Adrenal gland (tissue), 5 donors: Measurements from ENCODE around the gene SMPD2.

Experiments used
- POLR2A ChIP-seq, 2 donors: fragments of 450-650 bp; IDR thresholded peaks; one replicate each; pipeline ENCODE4 v1.6.1; 2017; ENCODE audit warnings: antibody characterized with exemption in 2 of 2, mild to moderate bottlenecking in 2 of 2, moderate library complexity in 1 of 2
- TF ChIP-seq, protein P1 (sequence below), 6 experiments: fragments of 450-650 bp in 4 of 6; fragments of 200-600 bp in 2 of 6; sonication (generic) in 1 of 6; IDR thresholded peaks; 1 replicate in 5 of 6; 2 replicates in 1 of 6; pipeline versions ENCODE4 v1.5.1 to v1.8.0; 2016 to 2021; ENCODE audit warnings: antibody characterized with exemption in 6 of 6, mild to moderate bottlenecking in 2 of 6, moderate library complexity in 1 of 6
- donor health status: DM: no; HTN: no; CAD: no.

DNA sequence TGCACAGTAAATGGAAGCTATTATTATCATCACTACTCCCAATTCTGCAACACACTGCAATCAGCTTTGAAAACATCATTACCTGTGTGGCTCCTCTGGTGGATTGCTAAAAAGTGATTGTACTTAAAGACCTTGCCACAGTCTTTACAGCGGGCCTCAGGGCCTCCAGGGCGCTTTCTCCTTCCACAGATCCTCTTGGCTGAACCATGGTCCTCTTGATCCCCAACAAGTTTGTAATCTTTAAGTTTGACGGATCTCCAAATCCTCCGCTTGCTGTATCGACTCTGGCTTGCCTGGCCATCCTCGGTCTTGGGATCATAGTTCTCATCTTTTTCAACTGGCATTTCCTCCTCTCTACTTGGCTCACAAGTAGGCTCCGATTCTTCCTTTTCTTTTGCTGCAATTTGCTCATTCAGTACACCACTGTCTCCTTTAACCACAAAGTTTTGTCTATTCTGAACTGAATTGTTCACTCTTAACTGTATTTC lies 40.5 kb downstream of the SMPD2 start:
- TF ChIP-seq, protein P1, sequence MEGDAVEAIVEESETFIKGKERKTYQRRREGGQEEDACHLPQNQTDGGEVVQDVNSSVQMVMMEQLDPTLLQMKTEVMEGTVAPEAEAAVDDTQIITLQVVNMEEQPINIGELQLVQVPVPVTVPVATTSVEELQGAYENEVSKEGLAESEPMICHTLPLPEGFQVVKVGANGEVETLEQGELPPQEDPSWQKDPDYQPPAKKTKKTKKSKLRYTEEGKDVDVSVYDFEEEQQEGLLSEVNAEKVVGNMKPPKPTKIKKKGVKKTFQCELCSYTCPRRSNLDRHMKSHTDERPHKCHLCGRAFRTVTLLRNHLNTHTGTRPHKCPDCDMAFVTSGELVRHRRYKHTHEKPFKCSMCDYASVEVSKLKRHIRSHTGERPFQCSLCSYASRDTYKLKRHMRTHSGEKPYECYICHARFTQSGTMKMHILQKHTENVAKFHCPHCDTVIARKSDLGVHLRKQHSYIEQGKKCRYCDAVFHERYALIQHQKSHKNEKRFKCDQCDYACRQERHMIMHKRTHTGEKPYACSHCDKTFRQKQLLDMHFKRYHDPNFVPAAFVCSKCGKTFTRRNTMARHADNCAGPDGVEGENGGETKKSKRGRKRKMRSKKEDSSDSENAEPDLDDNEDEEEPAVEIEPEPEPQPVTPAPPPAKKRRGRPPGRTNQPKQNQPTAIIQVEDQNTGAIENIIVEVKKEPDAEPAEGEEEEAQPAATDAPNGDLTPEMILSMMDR (IDR thresholded peaks at IDR 0.05), result no peak
- no peak for TF ChIP-seq POLR2A (IDR thresholded peaks at IDR 0.05)
